Thyroid gland (tissue), 4 donors: ENCODE data around the gene CLDN9. TPM values are rescaled to one million over a fixed set of nuclear protein-coding genes. Genes with fewer than 3 reads are reported as not detected.

Experiments used
- DNase-seq, 2 donors: peaks; one replicate each; pipeline ENCODE4 v3.0.0-alpha.2; 2019
- H3K27ac ChIP-seq, 3 donors: fragments of 200-600 bp; sonication (generic); 1 replicate in 2 of 3; 2 replicates in 1 of 3; pipeline ENCODE4 v1.5.1; 2016 to 2019; ENCODE audit warnings: mild to moderate bottlenecking in 1 of 3, moderate library complexity in 1 of 3
- H3K27me3 ChIP-seq: fragments of 200-600 bp; sonication (generic); one replicate; pipeline ENCODE4 v1.5.1; 2019
- H3K36me3 ChIP-seq, 2 donors: fragments of 200-600 bp; sonication (generic); one replicate each; pipeline ENCODE4 v1.5.1; 2016 to 2019
- H3K4me1 ChIP-seq, 2 donors: fragments of 200-600 bp; sonication (generic); one replicate each; pipeline ENCODE4 v1.5.1; 2017 to 2019
- H3K4me3 ChIP-seq, 3 donors: fragments of 200-600 bp; sonication (generic); replicated peaks in 1 of 3; 1 replicate in 2 of 3; 2 replicates in 1 of 3; pipeline ENCODE4 v1.5.1; 2016; ENCODE audit warnings: mild to moderate bottlenecking in 1 of 3
- H3K9me3 ChIP-seq: fragments of 200-600 bp; sonication (generic); one replicate; pipeline ENCODE4 v1.5.1; 2017
- CTCF ChIP-seq, 6 experiments: fragments of 200-600 bp in 3 of 6; fragments of 450-650 bp in 3 of 6; sonication (generic) in 3 of 6; IDR thresholded peaks; one replicate each; pipeline ENCODE4 v1.5.1; 2016 to 2019; ENCODE audit warnings: antibody characterized with exemption in 6 of 6, mild to moderate bottlenecking in 2 of 6, inconsistent platforms in 1 of 6, moderate library complexity in 1 of 6
- POLR2A ChIP-seq, 2 donors: fragments of 450-650 bp; IDR thresholded peaks; one replicate each; pipeline ENCODE4 v1.6.1; 2017; ENCODE audit warnings: antibody characterized with exemption in 2 of 2, mild to moderate bottlenecking in 2 of 2, moderate library complexity in 1 of 2
- WGBS, 2 donors: methylation state at CpG; one replicate each; pipeline ENCODE4 v1.1.5; 2017; 5-methylcytosine and 5-hydroxymethylcytosine counted together
- intact Hi-C: fragments of 100-400 bp; cut with DNase I; formaldehyde crosslinking; loops from one replicate; pipeline ENCODE4 v1.15.1; 2023
- total RNA-seq, 4 donors: library from RNA; depleted of rRNA; stranded (reverse); fragments of >200 nt; gene quantifications; one replicate each; pipeline ENCODE4 v1.2.3, GENCODE V29; 2016

The CLDN9 gene
- total RNA-seq, 4 donors from 2014 or later: 0.33 TPM; not detected in 3

GRCh38 chr16:3004319-3004718, 8.4 kb upstream of the CLDN9 start:
- Histone ChIP-seq H3K4me1 (peaks cover under 1 to 4% of the 10 kb centered on the region in 2 donors), H3K36me3 (no peaks in the 10 kb centered on the region), H3K9me3 (no peaks in the 10 kb centered on the region), H3K4me3 (no peak overlapping the region), H3K27ac (no peak overlapping the region), H3K27me3 (no peaks in the 10 kb centered on the region)
- peak in 1 of 2 donors; percentile 39 for DNase-seq
- 0% methylated on average over 8 of the region's 67 CpGs; no CpG with 5 or more reads in 1 of the 2 donors for WGBS, 2 donors
- intact Hi-C loops: no loop called here
- TF ChIP-seq POLR2A (IDR thresholded peaks at IDR 0.05) (no peak), CTCF (IDR thresholded peaks at IDR 0.05) (no peak)

- Histone ChIP-seq H3K27ac (no peak overlapping the region), H3K36me3 (no peaks in the 10 kb centered on the region), H3K4me3 (peak overlapping the region in 1 of 3 donors; percentile 21), H3K4me1 (peaks cover 4 to 6% of the 10 kb centered on the region in 2 donors), H3K27me3 (no peaks in the 10 kb centered on the region), H3K9me3 (no peaks in the 10 kb centered on the region)
- intact Hi-C loops: no loop called here
- peak in 1 of 2 donors; percentile 6 for TF ChIP-seq POLR2A (IDR thresholded peaks at IDR 0.05)
- TF ChIP-seq CTCF (IDR thresholded peaks at IDR 0.05): no peak
- 5 to 14% methylated on average over 12 to 13 of the region's 25 CpGs for WGBS, 2 donors
- DNase-seq: peak; percentile 36 to 52
These were observed 7.9 kb upstream of the CLDN9 start for GRCh38 chr16:3004781-3005284.

DNA sequence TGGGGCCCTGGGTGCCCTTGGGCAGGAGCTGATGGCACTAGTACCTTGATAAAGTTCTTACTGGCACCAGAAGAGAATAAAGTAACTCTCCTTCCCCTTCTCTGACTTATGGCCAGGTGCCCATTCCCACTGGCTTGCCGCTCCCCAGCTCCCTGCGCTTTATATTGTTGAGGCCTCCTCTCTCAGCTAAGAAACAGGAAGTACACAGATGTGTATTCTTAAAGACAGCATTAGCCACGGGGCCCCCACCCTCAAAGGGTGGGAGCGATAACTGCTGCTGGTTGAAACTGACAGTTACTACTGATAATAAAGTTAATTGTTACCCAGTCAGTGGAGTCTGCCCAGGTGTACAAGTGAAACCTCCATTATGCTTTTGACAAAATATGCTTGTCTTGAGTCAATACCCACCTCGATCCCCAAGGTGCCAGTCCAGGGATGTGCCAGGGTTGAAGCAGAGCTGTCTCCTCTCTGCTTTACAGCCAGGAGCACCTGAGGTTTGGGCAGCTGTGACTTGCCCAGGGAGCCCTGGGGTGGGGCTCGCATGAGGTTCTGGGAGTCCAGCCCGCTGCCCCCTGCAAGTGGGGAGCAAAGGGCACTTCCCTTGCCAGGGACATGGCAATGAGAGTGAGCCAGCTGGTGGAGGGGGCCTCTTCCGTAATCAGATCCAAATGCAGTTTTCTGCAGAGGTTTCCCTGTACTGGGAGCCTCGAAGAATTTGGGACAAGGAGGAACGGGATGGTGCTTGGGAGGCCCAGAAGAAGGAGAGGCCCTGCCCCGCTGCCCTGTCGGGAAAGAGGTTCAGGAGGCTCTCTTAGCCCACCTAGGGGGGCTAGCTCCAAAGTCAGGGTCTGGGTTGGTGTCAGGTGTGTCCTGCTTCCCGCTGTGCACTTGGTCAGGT, 5.4 kb upstream of the CLDN9 start:
- H3K4me3 ChIP-seq: no peak overlapping the region
- H3K36me3 ChIP-seq: no peaks in the 10 kb centered on the region
- no peaks in the 10 kb centered on the region for H3K9me3 ChIP-seq
- intact Hi-C loops: no loop called here
- H3K27ac ChIP-seq: no peak overlapping the region
- peaks cover 9 to 13% of the 10 kb centered on the region in 2 donors for H3K4me1 ChIP-seq
- H3K27me3 ChIP-seq: no peaks in the 10 kb centered on the region
- no peak for DNase-seq
- 75 to 76% methylated on average over 13 of the region's 13 CpGs for WGBS, 2 donors
- TF ChIP-seq POLR2A (IDR thresholded peaks at IDR 0.05) (no peak), CTCF (IDR thresholded peaks at IDR 0.05) (no peak)

- WGBS, 2 donors: 30 to 45% methylated on average over 17 of the region's 17 CpGs
- no peaks in the 10 kb centered on the region for H3K27me3 ChIP-seq
- peaks cover 9 to 20% of the 10 kb centered on the region in 2 donors for H3K4me1 ChIP-seq
- H3K27ac ChIP-seq: no peak overlapping the region
- no peak for TF ChIP-seq CTCF (IDR thresholded peaks at IDR 0.05)
- no peak for TF ChIP-seq POLR2A (IDR thresholded peaks at IDR 0.05)
- H3K4me3 ChIP-seq: no peak overlapping the region
- H3K36me3 ChIP-seq: no peaks in the 10 kb centered on the region
- intact Hi-C loops: no loop called here
- H3K9me3 ChIP-seq: no peaks in the 10 kb centered on the region
- no peak for DNase-seq
These were observed 4.6 kb upstream of the CLDN9 start for GRCh38 chr16:3007957-3008689.
